NOMO-1 treated with dmso at 0.1 percent for 144 hours (cell line): ENCODE data around the gene MARVELD1.
A peak's percentile ranks its signal among the peaks of the same experiment; 100 is the strongest.
"Not testable (repeated sequence)": the region's sequence is repeated elsewhere in the genome, so short reads cannot be mapped to it uniquely, and the experiment has no call there.

Experiments used
- DNase-seq: peaks from one replicate; lab custom pipeline; 2025; ENCODE audit not compliant: unreplicated experiment; lab: John Stamatoyannopoulos, UW

Gene MARVELD1

GRCh38 chr10:97690133-97690532 lies 23.4 kb upstream of the MARVELD1 start:
- no peak for DNase-seq

GRCh38 chr10:97698072-97698655 lies 15.4 kb upstream of the MARVELD1 start:
- not testable (repeated sequence) for DNase-seq

- peak; percentile 56 for DNase-seq
These were observed 12.0 kb upstream of the MARVELD1 start for GRCh38 chr10:97701438-97702069.

GRCh38 chr10:97703398-97704067 lies 10.0 kb upstream of the MARVELD1 start:
- no peak for DNase-seq

GRCh38 chr10:97704341-97704740 lies 9.2 kb upstream of the MARVELD1 start:
- DNase-seq: no peak

GRCh38 chr10:97705006-97705670 lies 8.4 kb upstream of the MARVELD1 start:
- no peak for DNase-seq

GRCh38 chr10:97707134-97707861 lies 6.2 kb upstream of the MARVELD1 start:
- no peak for DNase-seq

- DNase-seq: no peak
These were observed 5.4 kb upstream of the MARVELD1 start for GRCh38 chr10:97708167-97708566.

- DNase-seq: no peak
These were observed 4.3 kb upstream of the MARVELD1 start for GRCh38 chr10:97708976-97709946.

- no peak for DNase-seq
These were observed 1.6 kb upstream of the MARVELD1 start for GRCh38 chr10:97711640-97712572.

GRCh38 chr10:97713826-97714400 lies 383 bp downstream of the MARVELD1 start:
- peak; percentile 37 for DNase-seq

- DNase-seq: peak; percentile 57
These were observed 1.1 kb downstream of the MARVELD1 start for GRCh38 chr10:97714401-97715258.

- DNase-seq: no peak
These were observed 1.8 kb downstream of the MARVELD1 start for GRCh38 chr10:97715259-97715874.

GRCh38 chr10:97717627-97718026 lies 4.1 kb downstream of the MARVELD1 start:
- DNase-seq: no peak

- DNase-seq: no peak
These were observed 4.6 kb downstream of the MARVELD1 start for GRCh38 chr10:97718178-97718577.

GRCh38 chr10:97718659-97719142 lies 5.2 kb downstream of the MARVELD1 start:
- DNase-seq: no peak

- no peak for DNase-seq
These were observed 6.1 kb downstream of the MARVELD1 start for GRCh38 chr10:97719602-97720001.
